IMR-90 (cell line): ENCODE data around the gene PPP1R17. TPM values are rescaled to one million over a fixed set of nuclear protein-coding genes. Genes with fewer than 3 reads are reported as not detected.

Experiments used
- ATAC-seq: fragments of 200-7000 bp; cut with Tn5 transposase; 2 replicates; pipeline ENCODE4 v1.9.1; 2020; ENCODE audit warnings: low read depth, mild to moderate bottlenecking, moderate library complexity
- BruUV-seq: library from RNA; stranded (reverse); fragments of 400-500 nt; replicated peaks from 2 replicates; lab custom pipeline; 2021; lab: Mats Ljungman, UMichigan
- CTCF ChIA-PET: fragments of 300-600 bp; formaldehyde crosslinking; extraction: SDS; loops from one replicate; lab custom pipeline; 2021; ENCODE audit warnings: antibody characterized with exemption; lab: Yijun Ruan, JAX
- POLR2A ChIA-PET: fragments of 300-600 bp; sonication (Branson Sonifier 250); formaldehyde crosslinking; loops from one replicate; lab custom pipeline; 2022; ENCODE audit warnings: antibody characterized with exemption; ENCODE audit not compliant: unreplicated experiment; lab: Charles Lee
- DNase-seq: peaks from one replicate; pipeline ENCODE4 v3.0.0; 2013
- H2AFZ ChIP-seq: replicated peaks from 2 replicates; pipeline ENCODE3; 2013; ENCODE audit warnings: low read length, mild to moderate bottlenecking; ENCODE audit not compliant: poor library complexity
- H2AK5ac ChIP-seq: 2 replicates; pipeline ENCODE4 v1.6.1; 2013; ENCODE audit warnings: low read depth, low read length, inconsistent platforms
- H2AK9ac ChIP-seq: replicated peaks from 2 replicates; pipeline ENCODE3; 2013; ENCODE audit warnings: mild to moderate bottlenecking, low read depth, low read length, moderate library complexity; ENCODE audit not compliant: poor library complexity
- H2BK120ac ChIP-seq: 2 replicates; pipeline ENCODE4 v1.6.1; 2013; ENCODE audit warnings: low read depth, low read length, inconsistent platforms
- H2BK15ac ChIP-seq: 3 replicates; pipeline ENCODE4 v1.6.1; 2013; ENCODE audit warnings: low read depth, low read length, inconsistent platforms
- H2BK20ac ChIP-seq: 2 replicates; pipeline ENCODE4 v1.6.1; 2013; ENCODE audit warnings: low read depth, mild to moderate bottlenecking, inconsistent platforms, low read length, moderate library complexity
- H2BK5ac ChIP-seq: 2 replicates; pipeline ENCODE4 v1.6.1; 2013; ENCODE audit warnings: mild to moderate bottlenecking, low read depth, low read length, inconsistent platforms; ENCODE audit not compliant: poor library complexity, severe bottlenecking
- H3K14ac ChIP-seq: replicated peaks from 2 replicates; pipeline ENCODE4 v1.6.1; 2013; ENCODE audit warnings: low read depth, low read length, inconsistent platforms
- H3K18ac ChIP-seq: 2 replicates; pipeline ENCODE4 v1.6.1; 2013; ENCODE audit warnings: low read depth, low read length, control low read depth
- H3K23ac ChIP-seq: 2 replicates; pipeline ENCODE4 v1.6.1; 2013; ENCODE audit warnings: low read depth, low read length, inconsistent platforms
- H3K27ac ChIP-seq: 2 replicates; pipeline ENCODE4 v1.5.1; 2013; ENCODE audit warnings: mild to moderate bottlenecking, control low read depth, low read length; ENCODE audit not compliant: insufficient read depth
- H3K27me3 ChIP-seq: 2 replicates; pipeline ENCODE4 v1.6.1; 2013; ENCODE audit warnings: low read length; ENCODE audit not compliant: control insufficient read depth, insufficient read depth
- H3K36me3 ChIP-seq: 2 replicates; pipeline ENCODE4 v1.6.1; 2013; ENCODE audit warnings: low read length, mixed read lengths; ENCODE audit not compliant: control insufficient read depth, insufficient read depth
- H3K4ac ChIP-seq: 2 replicates; pipeline ENCODE4 v1.6.1; 2013; ENCODE audit warnings: low read depth, low read length, inconsistent platforms
- H3K4me1 ChIP-seq: 2 replicates; pipeline ENCODE4 v1.6.1; 2013; ENCODE audit warnings: low read length, mixed read lengths; ENCODE audit not compliant: control insufficient read depth, insufficient read depth
- H3K4me2 ChIP-seq: 2 replicates; pipeline ENCODE4 v1.6.1; 2013; ENCODE audit warnings: low read depth, mild to moderate bottlenecking, control low read depth, low read length, moderate library complexity
- H3K4me3 ChIP-seq: 2 replicates; pipeline ENCODE4 v1.5.1; 2013; ENCODE audit warnings: low read depth, mild to moderate bottlenecking, control low read depth, low read length, moderate library complexity; ENCODE audit not compliant: insufficient read depth
- H3K56ac ChIP-seq: 2 replicates; pipeline ENCODE4 v1.6.1; 2013; ENCODE audit warnings: low read length, inconsistent platforms; ENCODE audit not compliant: insufficient read depth; ENCODE audit errors: extremely low read depth
- H3K79me1 ChIP-seq, 2 experiments: 2 replicates each; pipeline ENCODE4 v1.6.1; 2013; ENCODE audit warnings: low read length in 2 of 2, inconsistent platforms in 1 of 2, low read depth in 1 of 2
- H3K9ac ChIP-seq: 2 replicates; pipeline ENCODE4 v1.6.1; 2013; ENCODE audit warnings: low read depth, low read length, control low read depth
- H3K9me1 ChIP-seq: 2 replicates; pipeline ENCODE4 v1.6.1; 2013; ENCODE audit warnings: low read length, inconsistent platforms; ENCODE audit not compliant: insufficient read depth
- H3K9me3 ChIP-seq: 2 replicates; pipeline ENCODE4 v1.6.1; 2013; ENCODE audit warnings: low read length; ENCODE audit not compliant: control insufficient read depth, insufficient read depth
- H4K20me1 ChIP-seq: 2 replicates; pipeline ENCODE4 v1.6.1; 2013; ENCODE audit warnings: low read length, inconsistent platforms; ENCODE audit not compliant: insufficient read depth
- H4K5ac ChIP-seq: 2 replicates; pipeline ENCODE4 v1.6.1; 2013; ENCODE audit warnings: mild to moderate bottlenecking, low read depth, low read length, control low read depth
- H4K8ac ChIP-seq, 2 experiments: 2 replicates each; pipeline ENCODE4 v1.6.1; 2013; ENCODE audit warnings: low read depth in 2 of 2, low read length in 2 of 2, control low read depth in 1 of 2, inconsistent platforms in 1 of 2
- H4K91ac ChIP-seq: 2 replicates; pipeline ENCODE4 v1.6.1; 2013; ENCODE audit warnings: low read depth, low read length, inconsistent platforms; ENCODE audit not compliant: insufficient read depth
- CEBPB ChIP-seq: IDR thresholded peaks from 2 replicates; pipeline ENCODE4 v1.6.1; 2012; ENCODE audit warnings: low read depth, low read length, improper control_type of control experiment
- MAFK ChIP-seq: IDR thresholded peaks from 2 replicates; pipeline ENCODE4 v1.6.1; 2012; ENCODE audit warnings: low read depth, low read length, improper control_type of control experiment
- NFE2L2 ChIP-seq: fragments of 150-350 bp; IDR thresholded peaks from 2 replicates; pipeline ENCODE4 v1.6.1; 2016; ENCODE audit warnings: low read depth, mild to moderate bottlenecking, low read length
- POLR2A ChIP-seq: IDR thresholded peaks from 2 replicates; pipeline ENCODE4 v1.6.1; 2012; ENCODE audit warnings: mild to moderate bottlenecking, low read depth, low read length
- RCOR1 ChIP-seq: IDR thresholded peaks from 2 replicates; pipeline ENCODE4 v1.6.1; 2012; ENCODE audit warnings: mild to moderate bottlenecking, low read length, improper control_type of control experiment; ENCODE audit not compliant: insufficient replicate concordance
- SMC3 ChIP-seq: fragments of 150-350 bp; IDR thresholded peaks from 2 replicates; pipeline ENCODE4 v1.6.1; 2016; ENCODE audit warnings: low read depth, mild to moderate bottlenecking, antibody characterized with exemption, low read length, moderate library complexity
- dilution Hi-C: fragments of 300-500 bp; cut with HindIII; formaldehyde crosslinking; loops from one replicate; pipeline ENCODE4 v1.14.3; 2018; ENCODE audit warnings: low sequenced_read_pairs; ENCODE audit not compliant: unreplicated experiment
- in situ Hi-C: fragments of 300-500 bp; cut with MboI; formaldehyde crosslinking; loops from 3 replicates; pipeline ENCODE4 v1.14.3; 2019; ENCODE audit warnings: low sequenced_read_pairs, inconsistent platforms, mixed read lengths
- intact Hi-C: fragments of 100-400 bp; cut with micrococcal nuclease; formaldehyde crosslinking; loops from 2 replicates; pipeline ENCODE4 v1.10.0; 2022
- polyA plus RNA-seq, 3 experiments: library from polyadenylated mRNA; depleted of rRNA; stranded (reverse); fragments of >200 nt; gene quantifications; 2 replicates each; pipeline ENCODE4 v1.2.3, GENCODE V29; 2012; ENCODE audit warnings: low replicate concordance in 1 of 3
- total RNA-seq: library from RNA; depleted of rRNA; stranded (reverse); fragments of >200 nt; gene quantifications from 2 replicates; pipeline ENCODE4 v1.2.3, GENCODE V29; 2012
- TF ChIP-seq, protein P1 (sequence below): fragments of 150-350 bp; IDR thresholded peaks from 2 replicates; pipeline ENCODE4 v1.6.1; 2017; ENCODE audit warnings: mild to moderate bottlenecking, antibody characterized with exemption, low read length, low read depth

PPP1R17 gene
- total and polyA plus RNA-seq, 2 of the 4 experiments (the other 2 are of a cell fraction): not detected

DNA sequence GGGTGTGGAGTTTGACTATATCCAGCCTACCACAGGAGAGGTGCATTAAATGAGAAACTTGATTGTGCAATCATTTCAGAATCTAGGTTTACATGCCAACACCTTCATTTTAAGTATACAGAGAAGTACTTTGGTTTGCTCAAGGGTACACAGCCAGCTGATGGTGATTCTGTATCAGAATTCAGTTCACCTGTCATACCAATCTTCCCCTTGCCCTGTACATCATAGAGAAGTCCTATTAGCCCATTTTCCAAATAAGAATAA lies 35.0 kb upstream of the PPP1R17 start:
- ChIA-PET CTCF (no interaction called here), POLR2A (no interaction called here)
- Histone ChIP-seq H2BK15ac (no peak overlapping the region), H4K8ac (no peak overlapping the region), H3K4me2 (no peak overlapping the region), H2AK9ac (no peak overlapping the region), H3K56ac (no peak overlapping the region), H3K9ac (no peak overlapping the region), H2AK5ac (no peak overlapping the region), H3K4me1 (no peaks in the 10 kb centered on the region), H2BK5ac (no peak overlapping the region), H3K18ac (no peak overlapping the region), H3K14ac (no peak overlapping the region), H4K20me1 (no peaks in the 10 kb centered on the region), H4K91ac (no peak overlapping the region), H3K4me3 (no peak overlapping the region), H2BK120ac (no peak overlapping the region), H3K9me3 (no peaks in the 10 kb centered on the region), H2AFZ (no peak overlapping the region), H3K27ac (no peak overlapping the region), H3K4ac (no peak overlapping the region), H4K5ac (no peak overlapping the region), H3K23ac (no peak overlapping the region), H3K36me3 (no peaks in the 10 kb centered on the region), H3K27me3 (no peaks in the 10 kb centered on the region; the same call in 1 of the 2 replicates), H3K9me1 (no peaks in the 10 kb centered on the region), H3K79me1 (no peaks in the 10 kb centered on the region), H2BK20ac (no peak overlapping the region)
- in situ Hi-C loops (no loop called here), intact Hi-C loops (no loop called here), dilution Hi-C loops (no loop called here)
- TF ChIP-seq POLR2A (no peak), SMC3 (no peak), RCOR1 (no peak), MAFK (no peak), CEBPB (peak; percentile 75), NFE2L2 (no peak)
- TF ChIP-seq, protein P1, sequence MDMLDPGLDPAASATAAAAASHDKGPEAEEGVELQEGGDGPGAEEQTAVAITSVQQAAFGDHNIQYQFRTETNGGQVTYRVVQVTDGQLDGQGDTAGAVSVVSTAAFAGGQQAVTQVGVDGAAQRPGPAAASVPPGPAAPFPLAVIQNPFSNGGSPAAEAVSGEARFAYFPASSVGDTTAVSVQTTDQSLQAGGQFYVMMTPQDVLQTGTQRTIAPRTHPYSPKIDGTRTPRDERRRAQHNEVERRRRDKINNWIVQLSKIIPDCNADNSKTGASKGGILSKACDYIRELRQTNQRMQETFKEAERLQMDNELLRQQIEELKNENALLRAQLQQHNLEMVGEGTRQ: no peak
- BruUV-seq: no TSS peak
- ATAC-seq: no peak
- DNase-seq: no peak
